22Rv1 (cell line): Measurements from ENCODE around the gene CFL1.

Experiments used
- H3K27ac ChIP-seq: fragments of 450-650 bp; 2 replicates; pipeline ENCODE4 v1.5.1; 2017
- ZFX ChIP-seq: fragments of 450-650 bp; IDR thresholded peaks from 2 replicates; pipeline ENCODE4 v1.6.1; 2017; ENCODE audit warnings: antibody characterized with exemption, borderline replicate concordance
- TF ChIP-seq, protein P1 (sequence below): fragments of 450-650 bp; IDR thresholded peaks from 2 replicates; pipeline ENCODE4 v1.5.1; 2017; ENCODE audit warnings: mild to moderate bottlenecking

The CFL1 gene

DNA sequence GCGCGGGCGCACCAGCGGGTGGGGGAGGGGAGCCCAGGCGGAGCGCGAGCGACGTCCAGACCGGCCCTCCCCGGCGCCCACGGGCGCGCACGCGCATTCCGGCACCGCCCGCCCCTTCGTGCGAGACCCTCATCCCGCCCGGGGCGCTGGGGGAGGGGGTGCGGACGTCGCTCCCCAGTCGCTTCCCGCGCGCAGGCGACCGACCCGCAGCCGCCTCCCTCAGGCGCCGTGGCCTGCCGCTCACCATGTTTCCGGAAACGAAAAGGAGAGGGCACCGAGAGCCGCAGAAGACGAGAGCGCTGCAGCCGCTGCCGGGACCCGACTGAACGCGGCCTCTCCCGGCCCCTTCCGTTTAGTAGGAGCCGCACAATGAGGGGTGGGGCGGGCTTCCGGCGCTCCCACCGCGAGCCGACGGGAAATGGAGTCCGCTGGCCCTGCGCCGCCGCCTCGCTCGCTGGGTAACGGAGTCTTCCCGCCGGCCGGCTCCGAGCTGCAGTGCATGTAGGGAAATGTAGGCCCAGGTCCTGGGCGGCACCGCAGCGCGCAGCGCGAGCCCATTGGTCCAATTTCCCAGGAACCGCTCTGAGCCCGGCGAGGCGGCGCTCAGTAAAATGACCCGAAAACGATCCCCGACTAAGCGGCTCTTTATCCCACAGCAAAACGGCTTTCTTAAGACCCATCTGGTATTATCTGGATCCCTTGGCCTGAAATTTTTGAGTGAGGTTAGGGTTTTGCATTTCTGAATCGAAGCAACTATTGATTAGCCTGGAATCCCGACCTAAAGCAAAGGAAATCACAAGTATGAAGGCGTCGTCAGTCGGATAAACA is at the start of gene CFL1:
Gene CFL1, minus strand, starts transcription at position 328 of the 828 bp plus-strand sequence. Its CDS starts 81 bp downstream, at position 247.
- peak within 1 kb of the TSS; percentile 99 for H3K27ac ChIP-seq
- no peak for TF ChIP-seq ZFX
- TF ChIP-seq, protein P1, sequence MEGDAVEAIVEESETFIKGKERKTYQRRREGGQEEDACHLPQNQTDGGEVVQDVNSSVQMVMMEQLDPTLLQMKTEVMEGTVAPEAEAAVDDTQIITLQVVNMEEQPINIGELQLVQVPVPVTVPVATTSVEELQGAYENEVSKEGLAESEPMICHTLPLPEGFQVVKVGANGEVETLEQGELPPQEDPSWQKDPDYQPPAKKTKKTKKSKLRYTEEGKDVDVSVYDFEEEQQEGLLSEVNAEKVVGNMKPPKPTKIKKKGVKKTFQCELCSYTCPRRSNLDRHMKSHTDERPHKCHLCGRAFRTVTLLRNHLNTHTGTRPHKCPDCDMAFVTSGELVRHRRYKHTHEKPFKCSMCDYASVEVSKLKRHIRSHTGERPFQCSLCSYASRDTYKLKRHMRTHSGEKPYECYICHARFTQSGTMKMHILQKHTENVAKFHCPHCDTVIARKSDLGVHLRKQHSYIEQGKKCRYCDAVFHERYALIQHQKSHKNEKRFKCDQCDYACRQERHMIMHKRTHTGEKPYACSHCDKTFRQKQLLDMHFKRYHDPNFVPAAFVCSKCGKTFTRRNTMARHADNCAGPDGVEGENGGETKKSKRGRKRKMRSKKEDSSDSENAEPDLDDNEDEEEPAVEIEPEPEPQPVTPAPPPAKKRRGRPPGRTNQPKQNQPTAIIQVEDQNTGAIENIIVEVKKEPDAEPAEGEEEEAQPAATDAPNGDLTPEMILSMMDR, result no peak

DNA sequence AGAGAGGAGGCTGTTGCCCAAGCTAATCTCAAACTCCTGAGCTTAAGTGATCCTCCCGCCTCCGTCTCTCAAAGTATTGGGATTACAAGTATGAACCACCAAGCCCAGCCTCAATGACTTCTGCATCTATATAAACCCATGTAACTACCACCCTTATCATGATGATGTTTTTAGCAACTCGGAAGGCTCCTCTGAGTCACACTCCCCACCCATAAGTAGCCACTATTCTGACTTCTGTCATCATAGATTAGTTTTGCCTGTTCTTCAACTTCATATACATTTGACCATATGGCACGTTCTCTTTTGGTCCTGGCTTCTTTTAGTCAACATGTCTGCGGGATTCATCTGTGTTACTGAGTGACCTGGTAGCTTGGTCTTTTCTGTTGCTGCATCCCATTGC is 48.6 kb upstream of the CFL1 start:
- TF ChIP-seq, protein P1, result no peak
- no peak for TF ChIP-seq ZFX

DNA sequence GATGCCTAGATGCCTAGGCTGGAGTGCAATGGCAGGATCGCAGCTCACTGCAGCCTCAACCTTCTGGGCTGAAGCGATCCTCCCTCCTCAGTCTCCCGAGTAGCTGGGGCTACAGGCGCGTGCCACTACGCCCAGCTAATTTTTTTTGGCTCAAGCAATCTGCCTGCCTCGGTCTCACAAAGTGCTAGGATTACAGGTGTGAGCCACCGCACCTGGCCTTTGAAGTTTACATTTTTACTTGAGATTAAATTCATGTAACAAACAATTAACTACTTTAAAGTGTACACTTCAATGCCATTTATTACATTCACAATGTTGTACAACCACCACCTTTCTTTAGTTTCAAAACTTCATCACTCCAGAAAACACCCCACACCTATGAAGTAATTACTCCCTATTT is 45.7 kb upstream of the CFL1 start:
- H3K27ac ChIP-seq, result no peak overlapping the region
- TF ChIP-seq, protein P1, result no peak
- no peak for TF ChIP-seq ZFX

More for the DNA sequence above, 48.6 kb upstream of the CFL1 start:
- no peak overlapping the region for H3K27ac ChIP-seq

DNA sequence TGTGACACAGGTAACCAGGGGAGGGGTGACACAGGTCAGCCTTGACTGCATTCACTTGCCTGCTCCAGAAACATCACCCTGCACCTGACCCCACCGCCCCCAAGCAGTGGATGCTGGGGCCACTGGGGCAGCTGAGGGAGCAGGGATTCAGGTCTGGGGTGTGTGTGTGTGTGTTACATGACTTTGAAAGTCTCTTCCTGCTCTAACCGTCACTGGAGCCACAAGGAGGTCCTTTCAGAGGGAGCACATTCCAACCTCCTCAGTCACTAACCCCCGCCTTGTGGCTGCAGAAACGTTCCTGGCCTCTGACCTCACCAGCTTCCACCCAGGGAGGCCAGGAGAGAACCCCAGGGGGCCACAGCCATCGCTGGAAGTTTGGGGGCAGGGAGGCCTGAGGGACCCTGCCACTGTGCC is 45.1 kb upstream of the CFL1 start:
- no peak for TF ChIP-seq ZFX
- TF ChIP-seq, protein P1, result no peak
- no peak overlapping the region for H3K27ac ChIP-seq

DNA sequence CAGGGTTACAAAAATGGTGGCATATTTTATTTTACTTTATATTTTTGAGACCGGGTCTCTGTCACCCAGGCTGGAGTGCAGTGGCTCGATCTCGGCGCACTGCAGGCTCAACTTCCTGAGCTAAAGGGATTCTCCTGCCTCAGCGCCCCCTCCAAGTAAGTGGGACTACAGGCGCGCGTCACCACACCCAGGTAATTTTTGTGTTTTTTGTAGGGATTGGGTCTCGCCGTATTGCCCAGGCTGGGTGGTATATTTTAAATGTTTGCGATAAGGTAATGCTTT is 42.9 kb upstream of the CFL1 start:
- TF ChIP-seq ZFX, result no peak
- TF ChIP-seq, protein P1, result no peak
- no peak overlapping the region for H3K27ac ChIP-seq

DNA sequence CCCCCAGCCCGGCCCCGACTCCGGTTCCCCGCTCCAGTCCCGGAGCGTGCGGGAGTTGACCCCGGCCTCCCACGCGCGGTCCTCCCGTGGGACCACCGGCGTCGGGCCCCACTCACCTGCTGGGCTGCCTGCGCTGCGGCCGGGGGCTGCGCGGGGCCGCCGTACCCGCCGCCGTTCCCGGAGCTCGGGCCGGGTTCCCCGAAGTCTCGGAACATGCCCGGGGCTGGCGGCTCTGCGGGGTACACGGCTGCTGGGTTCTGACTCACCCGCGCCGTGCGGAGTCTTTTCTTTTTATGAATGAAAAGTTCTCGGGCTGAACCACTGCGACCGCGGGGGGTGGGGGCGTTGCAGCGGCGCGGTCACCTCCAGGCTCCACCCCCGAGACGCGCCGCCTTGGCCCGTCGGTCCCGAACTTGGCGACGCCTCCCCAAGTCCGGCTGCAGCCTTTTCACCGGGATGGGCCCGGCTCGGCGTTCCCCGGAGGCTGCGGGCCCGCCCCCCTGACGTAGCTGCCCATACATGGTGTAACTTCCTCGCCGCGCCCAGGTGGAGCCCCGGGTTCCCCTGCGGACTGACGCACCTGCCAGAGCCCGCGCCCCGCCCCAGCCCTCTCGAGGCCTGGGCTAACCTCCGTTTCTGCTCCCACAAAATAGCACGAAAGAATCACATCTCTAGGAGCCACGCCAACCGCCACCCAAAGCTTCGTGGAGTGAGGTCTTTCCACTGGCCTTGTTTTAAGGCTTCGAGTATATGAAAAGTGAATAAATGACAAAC is 42.3 kb upstream of the CFL1 start, which contains the start of gene FOSL1:
Gene FOSL1, minus strand, starts transcription at position 264 of the 774 bp plus-strand sequence. Its CDS starts 49 bp downstream, at position 215.
- TF ChIP-seq, protein P1, result no peak
- no peak for TF ChIP-seq ZFX
- no peak within 1 kb of the TSS for H3K27ac ChIP-seq
